IMR-90 (cell line): ENCODE measurements around the gene TEK. TPM values are rescaled to one million over a fixed set of nuclear protein-coding genes. Genes with fewer than 3 reads are reported as not detected.

Experiments
- ATAC-seq: fragments of 200-7000 bp; cut with Tn5 transposase; 2 replicates; pipeline ENCODE4 v1.9.1; 2020; ENCODE audit warnings: low read depth, mild to moderate bottlenecking, moderate library complexity
- BruUV-seq: library from RNA; stranded (reverse); fragments of 400-500 nt; replicated peaks from 2 replicates; lab custom pipeline; 2021; lab: Mats Ljungman, UMichigan
- CTCF ChIA-PET: fragments of 300-600 bp; formaldehyde crosslinking; extraction: SDS; loops from one replicate; lab custom pipeline; 2021; ENCODE audit warnings: antibody characterized with exemption; lab: Yijun Ruan, JAX
- POLR2A ChIA-PET: fragments of 300-600 bp; sonication (Branson Sonifier 250); formaldehyde crosslinking; loops from one replicate; lab custom pipeline; 2022; ENCODE audit warnings: antibody characterized with exemption; ENCODE audit not compliant: unreplicated experiment; lab: Charles Lee
- DNase-seq: peaks from one replicate; pipeline ENCODE4 v3.0.0; 2013
- H2AFZ ChIP-seq: replicated peaks from 2 replicates; pipeline ENCODE3; 2013; ENCODE audit warnings: low read length, mild to moderate bottlenecking; ENCODE audit not compliant: poor library complexity
- H2AK5ac ChIP-seq: 2 replicates; pipeline ENCODE4 v1.6.1; 2013; ENCODE audit warnings: low read depth, low read length, inconsistent platforms
- H2AK9ac ChIP-seq: replicated peaks from 2 replicates; pipeline ENCODE3; 2013; ENCODE audit warnings: mild to moderate bottlenecking, low read depth, low read length, moderate library complexity; ENCODE audit not compliant: poor library complexity
- H2BK120ac ChIP-seq: 2 replicates; pipeline ENCODE4 v1.6.1; 2013; ENCODE audit warnings: low read depth, low read length, inconsistent platforms
- H2BK15ac ChIP-seq: 3 replicates; pipeline ENCODE4 v1.6.1; 2013; ENCODE audit warnings: low read depth, low read length, inconsistent platforms
- H2BK20ac ChIP-seq: 2 replicates; pipeline ENCODE4 v1.6.1; 2013; ENCODE audit warnings: low read depth, mild to moderate bottlenecking, inconsistent platforms, low read length, moderate library complexity
- H2BK5ac ChIP-seq: 2 replicates; pipeline ENCODE4 v1.6.1; 2013; ENCODE audit warnings: mild to moderate bottlenecking, low read depth, low read length, inconsistent platforms; ENCODE audit not compliant: poor library complexity, severe bottlenecking
- H3K14ac ChIP-seq: replicated peaks from 2 replicates; pipeline ENCODE4 v1.6.1; 2013; ENCODE audit warnings: low read depth, low read length, inconsistent platforms
- H3K18ac ChIP-seq: 2 replicates; pipeline ENCODE4 v1.6.1; 2013; ENCODE audit warnings: low read depth, low read length, control low read depth
- H3K23ac ChIP-seq: 2 replicates; pipeline ENCODE4 v1.6.1; 2013; ENCODE audit warnings: low read depth, low read length, inconsistent platforms
- H3K27ac ChIP-seq: 2 replicates; pipeline ENCODE4 v1.5.1; 2013; ENCODE audit warnings: mild to moderate bottlenecking, control low read depth, low read length; ENCODE audit not compliant: insufficient read depth
- H3K27me3 ChIP-seq: 2 replicates; pipeline ENCODE4 v1.6.1; 2013; ENCODE audit warnings: low read length; ENCODE audit not compliant: control insufficient read depth, insufficient read depth
- H3K36me3 ChIP-seq: 2 replicates; pipeline ENCODE4 v1.6.1; 2013; ENCODE audit warnings: low read length, mixed read lengths; ENCODE audit not compliant: control insufficient read depth, insufficient read depth
- H3K4ac ChIP-seq: 2 replicates; pipeline ENCODE4 v1.6.1; 2013; ENCODE audit warnings: low read depth, low read length, inconsistent platforms
- H3K4me1 ChIP-seq: 2 replicates; pipeline ENCODE4 v1.6.1; 2013; ENCODE audit warnings: low read length, mixed read lengths; ENCODE audit not compliant: control insufficient read depth, insufficient read depth
- H3K4me2 ChIP-seq: 2 replicates; pipeline ENCODE4 v1.6.1; 2013; ENCODE audit warnings: low read depth, mild to moderate bottlenecking, control low read depth, low read length, moderate library complexity
- H3K4me3 ChIP-seq: 2 replicates; pipeline ENCODE4 v1.5.1; 2013; ENCODE audit warnings: low read depth, mild to moderate bottlenecking, control low read depth, low read length, moderate library complexity; ENCODE audit not compliant: insufficient read depth
- H3K56ac ChIP-seq: 2 replicates; pipeline ENCODE4 v1.6.1; 2013; ENCODE audit warnings: low read length, inconsistent platforms; ENCODE audit not compliant: insufficient read depth; ENCODE audit errors: extremely low read depth
- H3K79me1 ChIP-seq, 2 experiments: 2 replicates each; pipeline ENCODE4 v1.6.1; 2013; ENCODE audit warnings: low read length in 2 of 2, inconsistent platforms in 1 of 2, low read depth in 1 of 2
- H3K9ac ChIP-seq: 2 replicates; pipeline ENCODE4 v1.6.1; 2013; ENCODE audit warnings: low read depth, low read length, control low read depth
- H3K9me1 ChIP-seq: 2 replicates; pipeline ENCODE4 v1.6.1; 2013; ENCODE audit warnings: low read length, inconsistent platforms; ENCODE audit not compliant: insufficient read depth
- H3K9me3 ChIP-seq: 2 replicates; pipeline ENCODE4 v1.6.1; 2013; ENCODE audit warnings: low read length; ENCODE audit not compliant: control insufficient read depth, insufficient read depth
- H4K20me1 ChIP-seq: 2 replicates; pipeline ENCODE4 v1.6.1; 2013; ENCODE audit warnings: low read length, inconsistent platforms; ENCODE audit not compliant: insufficient read depth
- H4K5ac ChIP-seq: 2 replicates; pipeline ENCODE4 v1.6.1; 2013; ENCODE audit warnings: mild to moderate bottlenecking, low read depth, low read length, control low read depth
- H4K8ac ChIP-seq, 2 experiments: 2 replicates each; pipeline ENCODE4 v1.6.1; 2013; ENCODE audit warnings: low read depth in 2 of 2, low read length in 2 of 2, control low read depth in 1 of 2, inconsistent platforms in 1 of 2
- H4K91ac ChIP-seq: 2 replicates; pipeline ENCODE4 v1.6.1; 2013; ENCODE audit warnings: low read depth, low read length, inconsistent platforms; ENCODE audit not compliant: insufficient read depth
- BHLHE40 ChIP-seq: fragments of 150-350 bp; IDR thresholded peaks from 2 replicates; pipeline ENCODE4 v1.6.1; 2016; ENCODE audit warnings: mild to moderate bottlenecking, low read depth, low read length
- CEBPB ChIP-seq: IDR thresholded peaks from 2 replicates; pipeline ENCODE4 v1.6.1; 2012; ENCODE audit warnings: low read depth, low read length, improper control_type of control experiment
- CHD1 ChIP-seq: IDR thresholded peaks from 2 replicates; pipeline ENCODE4 v1.6.1; 2012; ENCODE audit warnings: low read depth, low read length, improper control_type of control experiment
- CTCF ChIP-seq: conservative IDR thresholded peaks from 2 replicates; pipeline ENCODE4 v1.5.1; 2012; ENCODE audit warnings: mild to moderate bottlenecking, low read depth, low read length, improper control_type of control experiment
- FOS ChIP-seq: fragments of 150-350 bp; IDR thresholded peaks from 2 replicates; pipeline ENCODE4 v1.6.1; 2016; ENCODE audit warnings: low read depth, low read length
- MAFK ChIP-seq: IDR thresholded peaks from 2 replicates; pipeline ENCODE4 v1.6.1; 2012; ENCODE audit warnings: low read depth, low read length, improper control_type of control experiment
- MAZ ChIP-seq: IDR thresholded peaks from 2 replicates; pipeline ENCODE4 v1.6.1; 2012; ENCODE audit warnings: low read depth, mild to moderate bottlenecking, low read length, improper control_type of control experiment, moderate library complexity, borderline replicate concordance
- MXI1 ChIP-seq: IDR thresholded peaks from 2 replicates; pipeline ENCODE4 v1.6.1; 2012; ENCODE audit warnings: low read depth, mild to moderate bottlenecking, low read length, moderate library complexity, borderline replicate concordance
- NFE2L2 ChIP-seq: fragments of 150-350 bp; IDR thresholded peaks from 2 replicates; pipeline ENCODE4 v1.6.1; 2016; ENCODE audit warnings: low read depth, mild to moderate bottlenecking, low read length
- POLR2A ChIP-seq: IDR thresholded peaks from 2 replicates; pipeline ENCODE4 v1.6.1; 2012; ENCODE audit warnings: mild to moderate bottlenecking, low read depth, low read length
- RAD21 ChIP-seq: IDR thresholded peaks from 2 replicates; pipeline ENCODE4 v1.6.1; 2012; ENCODE audit warnings: low read length, improper control_type of control experiment
- RCOR1 ChIP-seq: IDR thresholded peaks from 2 replicates; pipeline ENCODE4 v1.6.1; 2012; ENCODE audit warnings: mild to moderate bottlenecking, low read length, improper control_type of control experiment; ENCODE audit not compliant: insufficient replicate concordance
- RFX5 ChIP-seq: IDR thresholded peaks from 2 replicates; pipeline ENCODE4 v1.8.0; 2012; ENCODE audit warnings: low read depth, mild to moderate bottlenecking, low read length, moderate library complexity
- SMC3 ChIP-seq: fragments of 150-350 bp; IDR thresholded peaks from 2 replicates; pipeline ENCODE4 v1.6.1; 2016; ENCODE audit warnings: low read depth, mild to moderate bottlenecking, antibody characterized with exemption, low read length, moderate library complexity
- USF2 ChIP-seq: fragments of 150-350 bp; IDR thresholded peaks from 2 replicates; pipeline ENCODE4 v1.6.1; 2017; ENCODE audit warnings: mild to moderate bottlenecking, antibody characterized with exemption, low read length, low read depth
- WGBS, 2 experiments: methylation state at CpG; one replicate each; pipeline versions ENCODE4 v1.1.5 to v1.1.7; 2013; ENCODE audit warnings: missing lambda C conversion rate in 2 of 2; ENCODE audit not compliant: insufficient read length in 1 of 2; ENCODE audit errors: extremely low coverage in 2 of 2; 5-methylcytosine and 5-hydroxymethylcytosine counted together
- dilution Hi-C: fragments of 300-500 bp; cut with HindIII; formaldehyde crosslinking; loops from one replicate; pipeline ENCODE4 v1.14.3; 2018; ENCODE audit warnings: low sequenced_read_pairs; ENCODE audit not compliant: unreplicated experiment
- in situ Hi-C: fragments of 300-500 bp; cut with MboI; formaldehyde crosslinking; loops from 3 replicates; pipeline ENCODE4 v1.14.3; 2019; ENCODE audit warnings: low sequenced_read_pairs, inconsistent platforms, mixed read lengths
- intact Hi-C: fragments of 100-400 bp; cut with micrococcal nuclease; formaldehyde crosslinking; loops from 2 replicates; pipeline ENCODE4 v1.10.0; 2022
- polyA plus RNA-seq, 3 experiments: library from polyadenylated mRNA; depleted of rRNA; stranded (reverse); fragments of >200 nt; gene quantifications; 2 replicates each; pipeline ENCODE4 v1.2.3, GENCODE V29; 2012; ENCODE audit warnings: low replicate concordance in 1 of 3
- total RNA-seq: library from RNA; depleted of rRNA; stranded (reverse); fragments of >200 nt; gene quantifications from 2 replicates; pipeline ENCODE4 v1.2.3, GENCODE V29; 2012
- TF ChIP-seq, protein P1 (sequence below): fragments of 150-350 bp; IDR thresholded peaks from 2 replicates; pipeline ENCODE4 v1.6.1; 2016; ENCODE audit warnings: low read depth, mild to moderate bottlenecking, low read length, moderate library complexity, borderline replicate concordance

The TEK gene
- total and polyA plus RNA-seq, 2 of the 4 experiments (the other 2 are of a cell fraction) = 6.3 to 11.7 TPM

GRCh38 chr9:27124151-27124550, 15.1 kb downstream of the TEK start:
- Histone ChIP-seq H3K23ac (peak overlapping the region; percentile 91), H2AK9ac (peak overlapping the region; percentile 63), H3K14ac (peak overlapping the region; percentile 96), H3K9me3 (peaks cover 3% of the 10 kb centered on the region), H2AFZ (peak overlapping the region; percentile 65), H3K18ac (peak overlapping the region; percentile 99), H3K9ac (peak overlapping the region; percentile 24; the same call in 1 of the 2 replicates), H2AK5ac (peak overlapping the region; percentile 93), H3K27ac (peak overlapping the region; percentile 96), H3K36me3 (no peaks in the 10 kb centered on the region; the same call in 1 of the 2 replicates), H3K56ac (peak overlapping the region; percentile 95), H3K79me1 (peaks cover 6 to 45% of the 10 kb centered on the region in 2 experiments; a peak in 3 of 4 replicates), H4K5ac (peak overlapping the region; percentile 98), H3K4me3 (no peak overlapping the region), H4K91ac (peak overlapping the region; percentile 94), H3K4me1 (peaks cover 22% of the 10 kb centered on the region), H3K4me2 (no peak overlapping the region), H4K20me1 (0 out of 2 replicates have a peak, but pooled peaks cover 3% of the 10 kb centered on the region), H2BK20ac (peak overlapping the region; percentile 96), H4K8ac (peak overlapping the region; percentile 33 to 93), H3K4ac (peak overlapping the region; percentile 98), H2BK5ac (peak overlapping the region; percentile 97), H2BK120ac (peak overlapping the region; percentile 94), H2BK15ac (peak overlapping the region; percentile 85; the same call in 2 of the 3 replicates), H3K27me3 (no peaks in the 10 kb centered on the region), H3K9me1 (peaks cover 21% of the 10 kb centered on the region)
- 49% methylated on average over 2 of the region's 3 CpGs; no CpG with 5 or more reads in 1 of the 2 experiments for WGBS, 2 experiments
- ATAC-seq (no peak), DNase-seq (peak; percentile 80)
- dilution Hi-C loops = no loop called here
- CTCF ChIA-PET = interaction anchor here (0.7 kb wide), 1 partner anchor 38 kb away, joined by 4 read pairs; no protein-coding TSS in a partner anchor
- intact Hi-C loops = loop anchor here (2.0 to 10.0 kb wide), 3 partner anchors 37 to 229 kb away; partner anchors contain the start of gene CAAP1
- no TSS peak for BruUV-seq
- POLR2A ChIA-PET = interaction anchor here (2.2 kb wide), 1 partner anchor 38 kb away, joined by 9 read pairs; no protein-coding TSS in a partner anchor
- TF ChIP-seq SMC3 (no peak), RAD21 (no peak), FOS (no peak), MXI1 (no peak), CEBPB (no peak), USF2 (no peak), RFX5 (no peak), POLR2A (no peak), CHD1 (no peak), BHLHE40 (no peak), MAZ (no peak), MAFK (no peak), CTCF (no peak), NFE2L2 (no peak), RCOR1 (no peak)
- TF ChIP-seq, protein P1, sequence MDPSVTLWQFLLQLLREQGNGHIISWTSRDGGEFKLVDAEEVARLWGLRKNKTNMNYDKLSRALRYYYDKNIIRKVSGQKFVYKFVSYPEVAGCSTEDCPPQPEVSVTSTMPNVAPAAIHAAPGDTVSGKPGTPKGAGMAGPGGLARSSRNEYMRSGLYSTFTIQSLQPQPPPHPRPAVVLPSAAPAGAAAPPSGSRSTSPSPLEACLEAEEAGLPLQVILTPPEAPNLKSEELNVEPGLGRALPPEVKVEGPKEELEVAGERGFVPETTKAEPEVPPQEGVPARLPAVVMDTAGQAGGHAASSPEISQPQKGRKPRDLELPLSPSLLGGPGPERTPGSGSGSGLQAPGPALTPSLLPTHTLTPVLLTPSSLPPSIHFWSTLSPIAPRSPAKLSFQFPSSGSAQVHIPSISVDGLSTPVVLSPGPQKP = no peak
- in situ Hi-C loops = no loop called here
